ENCODE measurements around the gene ARMC5.
A peak's percentile ranks its signal among the peaks of the same experiment; 100 is the strongest.
"Not testable (repeated sequence)": the region's sequence is repeated elsewhere in the genome, so short reads cannot be mapped to it uniquely, and the experiment has no call there.

The ARMC5 gene

DNA sequence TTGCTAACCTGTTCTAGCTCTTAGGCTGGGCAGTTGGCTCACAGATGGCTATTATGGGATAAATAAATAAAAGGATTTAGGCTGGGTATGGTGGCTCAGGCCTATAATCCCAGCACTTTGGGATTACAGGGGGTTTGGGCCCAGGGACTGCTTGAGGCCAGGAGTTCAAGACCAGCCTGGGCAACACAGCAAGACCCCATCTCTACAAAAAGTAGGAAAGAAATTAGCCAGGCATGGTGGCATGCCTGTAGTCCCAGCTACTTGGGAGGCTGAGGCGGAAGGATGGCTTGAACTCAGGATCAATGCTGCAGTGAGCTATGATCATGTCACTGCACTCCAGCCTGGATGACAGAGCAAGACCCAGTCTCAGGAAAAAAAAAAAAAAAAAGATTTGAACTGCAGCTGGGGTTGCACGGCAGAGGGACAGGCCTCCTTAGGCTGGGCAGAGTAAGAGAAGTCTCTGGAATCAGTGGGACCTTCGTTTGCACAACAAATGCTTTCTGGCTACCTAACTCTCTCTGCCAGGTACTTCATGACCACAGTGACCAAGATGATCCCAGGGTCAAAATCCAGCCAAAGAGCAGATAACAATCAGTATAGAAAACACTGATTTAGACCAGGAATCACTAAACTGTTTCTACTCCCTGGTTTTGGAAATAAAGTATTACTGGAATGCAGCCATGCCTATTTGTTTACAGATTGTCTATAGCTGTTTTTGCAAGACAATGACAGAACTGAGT, 42.1 kb downstream of the ARMC5 start:
- H3K9me3 ChIP-seq (ENCODE audit: insufficient read depth, low read length) = no peaks in the 10 kb centered on the region
- no peaks in the 10 kb centered on the region for H3K27me3 ChIP-seq (ENCODE audit: insufficient read depth, insufficient read length)
- peaks cover 63% of the 10 kb centered on the region for H3K36me3 ChIP-seq (ENCODE audit: insufficient read depth, insufficient read length, low read length)
- no peaks in the 10 kb centered on the region for H3K4me1 ChIP-seq (ENCODE audit: insufficient read depth, insufficient read length)
- TF ChIP-seq SUZ12 (IDR thresholded peaks at IDR 0.05; ENCODE audit: extremely low read depth, insufficient read depth, insufficient read length) (no peak), ZNF274 (IDR thresholded peaks at IDR 0.05; ENCODE audit: low read depth, low read length) (no peak), YY1 (IDR thresholded peaks at IDR 0.05; ENCODE audit: insufficient read depth, insufficient read length) (no peak)
- H3K4me3 ChIP-seq (ENCODE audit: insufficient read length, low read depth) = no peak overlapping the region
- H3K9ac ChIP-seq (ENCODE audit: insufficient read length, low read depth) = no peak overlapping the region
- DNase-seq (ENCODE audit: low read depth, low spot score) = no peak

DNA sequence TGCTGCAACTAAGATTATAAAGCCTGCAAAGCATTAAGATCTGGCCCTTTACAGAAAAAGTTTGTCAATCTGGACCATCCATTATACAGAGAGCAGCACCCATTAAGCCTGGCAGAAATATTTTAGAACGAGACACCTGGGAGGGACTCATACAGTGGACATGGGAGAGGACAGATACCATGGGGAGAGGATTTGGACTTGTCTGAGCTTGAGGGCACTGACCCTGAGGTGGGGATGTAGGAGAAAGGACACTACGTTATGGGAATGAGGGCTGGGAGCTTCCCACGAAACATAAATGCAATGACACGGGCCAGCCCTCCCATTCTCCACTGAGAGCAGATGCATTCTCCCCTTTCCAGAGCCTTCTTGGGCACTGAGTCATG, 42.7 kb downstream of the ARMC5 start:
- H3K9ac ChIP-seq (ENCODE audit: insufficient read length, low read depth) = no peak overlapping the region
- H3K36me3 ChIP-seq (ENCODE audit: insufficient read depth, insufficient read length, low read length) = peaks cover 59% of the 10 kb centered on the region
- TF ChIP-seq ZNF274 (IDR thresholded peaks at IDR 0.05; ENCODE audit: low read depth, low read length) (no peak), YY1 (IDR thresholded peaks at IDR 0.05; ENCODE audit: insufficient read depth, insufficient read length) (no peak), SUZ12 (IDR thresholded peaks at IDR 0.05; ENCODE audit: extremely low read depth, insufficient read depth, insufficient read length) (no peak)
- no peaks in the 10 kb centered on the region for H3K27me3 ChIP-seq (ENCODE audit: insufficient read depth, insufficient read length)
- H3K9me3 ChIP-seq (ENCODE audit: insufficient read depth, low read length) = no peaks in the 10 kb centered on the region
- DNase-seq (ENCODE audit: low read depth, low spot score) = no peak
- H3K4me1 ChIP-seq (ENCODE audit: insufficient read depth, insufficient read length) = no peaks in the 10 kb centered on the region
- H3K4me3 ChIP-seq (ENCODE audit: insufficient read length, low read depth) = no peak overlapping the region

DNA sequence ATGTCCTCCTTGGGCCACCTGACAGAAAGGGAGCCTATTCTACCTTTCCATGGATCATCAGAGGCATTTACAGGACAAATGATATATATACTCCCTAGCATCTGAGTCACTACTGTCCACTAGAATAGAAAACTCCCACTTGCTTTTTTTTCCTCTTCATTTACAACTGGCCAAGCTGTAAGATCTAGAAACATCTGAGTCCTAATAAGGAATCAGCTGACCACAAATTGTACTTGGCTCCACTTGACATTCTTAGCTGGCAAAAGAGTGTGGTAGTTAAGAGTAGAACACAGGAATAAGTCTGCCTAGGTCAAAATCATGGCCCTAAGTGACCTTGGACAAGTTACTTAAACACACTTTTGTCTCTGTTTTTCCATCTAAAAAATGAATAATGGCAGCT, 43.7 kb downstream of the ARMC5 start:
- H3K9me3 ChIP-seq (ENCODE audit: insufficient read depth, low read length) = no peaks in the 10 kb centered on the region
- H3K9ac ChIP-seq (ENCODE audit: insufficient read length, low read depth) = no peak overlapping the region
- peaks cover 50% of the 10 kb centered on the region for H3K36me3 ChIP-seq (ENCODE audit: insufficient read depth, insufficient read length, low read length)
- TF ChIP-seq SUZ12 (IDR thresholded peaks at IDR 0.05; ENCODE audit: extremely low read depth, insufficient read depth, insufficient read length) = no peak
- TF ChIP-seq ZNF274 (IDR thresholded peaks at IDR 0.05; ENCODE audit: low read depth, low read length) = no peak
- no peak for TF ChIP-seq YY1 (IDR thresholded peaks at IDR 0.05; ENCODE audit: insufficient read depth, insufficient read length)
- H3K4me3 ChIP-seq (ENCODE audit: insufficient read length, low read depth) = no peak overlapping the region
- H3K27me3 ChIP-seq (ENCODE audit: insufficient read depth, insufficient read length) = no peaks in the 10 kb centered on the region
- DNase-seq (ENCODE audit: low read depth, low spot score) = no peak
- no peaks in the 10 kb centered on the region for H3K4me1 ChIP-seq (ENCODE audit: insufficient read depth, insufficient read length)

DNA sequence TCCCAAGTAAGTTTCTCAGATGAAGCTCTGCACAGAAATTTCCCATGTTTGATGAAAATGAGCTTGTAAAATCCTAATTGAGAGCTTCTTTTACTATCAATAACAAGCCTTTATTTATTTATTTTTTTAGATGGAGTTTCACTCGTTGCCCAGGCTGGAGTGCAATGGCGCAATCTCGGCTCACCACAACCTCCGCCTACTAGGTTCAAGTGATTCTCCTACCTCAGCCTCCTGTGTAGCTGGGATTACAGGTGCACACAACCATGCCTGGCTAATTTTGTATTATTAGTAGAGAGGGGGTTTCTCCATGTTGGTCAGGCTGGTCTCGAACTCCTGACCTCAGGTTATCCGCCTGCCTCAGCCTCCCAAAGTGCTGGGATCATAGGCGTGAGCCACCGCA, 44.3 kb downstream of the ARMC5 start:
- not testable (repeated sequence) for H3K9me3 ChIP-seq (ENCODE audit: insufficient read depth, low read length); H3K27me3 ChIP-seq (ENCODE audit: insufficient read depth, insufficient read length); H3K9ac ChIP-seq (ENCODE audit: insufficient read length, low read depth); H3K4me1 ChIP-seq (ENCODE audit: insufficient read depth, insufficient read length); H3K4me3 ChIP-seq (ENCODE audit: insufficient read length, low read depth); DNase-seq (ENCODE audit: low read depth, low spot score)
- peaks cover 44% of the 10 kb centered on the region for H3K36me3 ChIP-seq (ENCODE audit: insufficient read depth, insufficient read length, low read length)

DNA sequence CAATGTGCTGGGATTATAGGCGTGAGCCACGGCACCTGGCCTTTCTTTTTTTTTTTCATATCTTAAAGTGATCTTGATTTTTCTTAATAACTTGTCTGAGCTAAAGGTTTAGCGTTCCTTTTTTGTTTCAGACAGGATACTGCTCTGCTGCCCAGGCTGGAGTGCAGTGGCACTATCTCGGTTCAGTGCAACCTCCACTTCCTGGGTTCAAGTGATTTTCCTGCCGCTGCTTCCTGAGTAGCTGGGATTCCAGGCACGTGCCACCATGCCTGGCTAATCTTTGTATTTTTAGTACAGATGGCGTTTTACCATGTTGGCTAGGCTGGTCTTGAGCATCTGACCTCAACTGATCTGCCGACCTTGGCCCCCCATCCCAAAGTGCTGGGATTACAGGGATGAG, 44.9 kb downstream of the ARMC5 start:
- TF ChIP-seq YY1 (IDR thresholded peaks at IDR 0.05; ENCODE audit: insufficient read depth, insufficient read length) (no peak), SUZ12 (IDR thresholded peaks at IDR 0.05; ENCODE audit: extremely low read depth, insufficient read depth, insufficient read length) (no peak), ZNF274 (IDR thresholded peaks at IDR 0.05; ENCODE audit: low read depth, low read length) (no peak)
- H3K36me3 ChIP-seq (ENCODE audit: insufficient read depth, insufficient read length, low read length) = peaks cover 38% of the 10 kb centered on the region
- no peak overlapping the region for H3K4me3 ChIP-seq (ENCODE audit: insufficient read length, low read depth)
- no peaks in the 10 kb centered on the region for H3K9me3 ChIP-seq (ENCODE audit: insufficient read depth, low read length)
- H3K4me1 ChIP-seq (ENCODE audit: insufficient read depth, insufficient read length) = no peaks in the 10 kb centered on the region
- no peak overlapping the region for H3K9ac ChIP-seq (ENCODE audit: insufficient read length, low read depth)
- no peaks in the 10 kb centered on the region for H3K27me3 ChIP-seq (ENCODE audit: insufficient read depth, insufficient read length)
- DNase-seq (ENCODE audit: low read depth, low spot score) = no peak

DNA sequence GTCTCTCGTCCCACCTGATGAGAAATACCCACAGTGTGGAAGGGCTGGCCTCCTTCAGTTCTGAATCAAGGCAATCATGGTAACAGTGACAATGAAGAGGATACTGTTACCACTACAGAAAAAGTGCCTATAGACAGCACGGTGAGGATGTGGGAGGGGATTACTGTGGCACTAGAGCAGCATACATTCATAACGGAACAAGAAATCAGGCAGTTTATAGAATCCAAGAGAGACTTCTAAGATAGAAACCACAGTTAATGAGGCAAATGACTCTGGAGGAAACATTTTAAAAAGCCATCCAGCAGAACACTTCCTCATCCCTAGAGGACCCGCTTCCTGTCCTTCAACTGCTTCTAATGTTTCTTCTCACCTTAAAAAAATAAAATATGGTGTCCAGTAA, 46.2 kb downstream of the ARMC5 start:
- DNase-seq (ENCODE audit: low read depth, low spot score) = no peak
- no peaks in the 10 kb centered on the region for H3K27me3 ChIP-seq (ENCODE audit: insufficient read depth, insufficient read length)

DNA sequence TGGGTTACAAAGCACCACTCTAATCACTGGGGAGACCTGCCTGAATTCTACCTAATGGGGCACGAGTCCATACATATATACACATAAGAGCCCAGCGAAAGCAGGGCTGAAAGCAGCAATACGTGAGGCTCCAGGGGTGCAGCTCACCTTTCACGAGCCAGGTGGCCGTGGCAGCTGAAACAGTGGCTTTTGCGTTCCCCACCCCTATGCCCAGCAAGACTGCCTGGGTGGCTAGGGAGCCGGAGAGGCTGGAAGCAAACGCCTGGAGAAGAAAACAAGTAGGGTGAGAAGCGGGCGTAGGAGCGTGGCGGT, 48.3 kb downstream of the ARMC5 start:
- TF ChIP-seq ZNF274 (IDR thresholded peaks at IDR 0.05; ENCODE audit: low read depth, low read length) (no peak), SUZ12 (IDR thresholded peaks at IDR 0.05; ENCODE audit: extremely low read depth, insufficient read depth, insufficient read length) (no peak), YY1 (IDR thresholded peaks at IDR 0.05; ENCODE audit: insufficient read depth, insufficient read length) (no peak)
- no peak for DNase-seq (ENCODE audit: low read depth, low spot score)
- Histone ChIP-seq H3K4me3 (ENCODE audit: insufficient read length, low read depth) (peak overlapping the region; percentile 96), H3K4me1 (ENCODE audit: insufficient read depth, insufficient read length) (no peaks in the 10 kb centered on the region), H3K9ac (ENCODE audit: insufficient read length, low read depth) (peak overlapping the region; percentile 96), H3K27me3 (ENCODE audit: insufficient read depth, insufficient read length) (no peaks in the 10 kb centered on the region), H3K36me3 (ENCODE audit: insufficient read depth, insufficient read length, low read length) (peaks cover 25% of the 10 kb centered on the region), H3K9me3 (ENCODE audit: insufficient read depth, low read length) (0 out of 2 replicates have a peak, but pooled peaks cover 2% of the 10 kb centered on the region)

More for the DNA sequence above, 46.2 kb downstream of the ARMC5 start:
- H3K36me3 ChIP-seq (ENCODE audit: insufficient read depth, insufficient read length, low read length) = peaks cover 26% of the 10 kb centered on the region
- no peaks in the 10 kb centered on the region for H3K4me1 ChIP-seq (ENCODE audit: insufficient read depth, insufficient read length)
- H3K9me3 ChIP-seq (ENCODE audit: insufficient read depth, low read length) = no peaks in the 10 kb centered on the region
- TF ChIP-seq SUZ12 (IDR thresholded peaks at IDR 0.05; ENCODE audit: extremely low read depth, insufficient read depth, insufficient read length) (no peak), YY1 (IDR thresholded peaks at IDR 0.05; ENCODE audit: insufficient read depth, insufficient read length) (no peak), ZNF274 (IDR thresholded peaks at IDR 0.05; ENCODE audit: low read depth, low read length) (no peak)
- H3K4me3 ChIP-seq (ENCODE audit: insufficient read length, low read depth) = no peak overlapping the region
- H3K9ac ChIP-seq (ENCODE audit: insufficient read length, low read depth) = no peak overlapping the region
